GM23338 (cell line): ENCODE data around the gene LSM14A.

Source experiments
- CREB1 ChIP-seq: fragments of 250-450 bp; sonication (Bioruptor Pico); IDR thresholded peaks from 2 replicates; pipeline ENCODE4 v1.5.0; 2020; ENCODE audit warnings: low read depth, mild to moderate bottlenecking, moderate library complexity
- EZH2 ChIP-seq: fragments of 200-600 bp; sonication (generic); IDR thresholded peaks from one replicate; pipeline ENCODE4 v1.8.0; 2017; ENCODE audit warnings: antibody characterized with exemption, mild to moderate bottlenecking, low read depth; ENCODE audit not compliant: unreplicated experiment
- JUNB ChIP-seq: IDR thresholded peaks from one replicate; pipeline ENCODE4 v1.6.1; 2016; ENCODE audit warnings: antibody characterized with exemption; ENCODE audit not compliant: unreplicated experiment
- POLR2AphosphoS5 ChIP-seq: IDR thresholded peaks from 2 replicates; pipeline ENCODE4 v1.6.1; 2016; ENCODE audit warnings: antibody characterized with exemption, low read depth
- TF ChIP-seq, protein P1 (sequence below), 2 experiments: fragments of 200-600 bp in 1 of 2; sonication (generic) in 1 of 2; conservative IDR thresholded peaks; 2 replicates each; pipeline versions ENCODE4 v1.5.1 to v1.6.1; 2016 to 2017; ENCODE audit warnings: antibody characterized with exemption in 2 of 2, low read depth in 2 of 2, mild to moderate bottlenecking in 2 of 2, moderate library complexity in 1 of 2

DNA sequence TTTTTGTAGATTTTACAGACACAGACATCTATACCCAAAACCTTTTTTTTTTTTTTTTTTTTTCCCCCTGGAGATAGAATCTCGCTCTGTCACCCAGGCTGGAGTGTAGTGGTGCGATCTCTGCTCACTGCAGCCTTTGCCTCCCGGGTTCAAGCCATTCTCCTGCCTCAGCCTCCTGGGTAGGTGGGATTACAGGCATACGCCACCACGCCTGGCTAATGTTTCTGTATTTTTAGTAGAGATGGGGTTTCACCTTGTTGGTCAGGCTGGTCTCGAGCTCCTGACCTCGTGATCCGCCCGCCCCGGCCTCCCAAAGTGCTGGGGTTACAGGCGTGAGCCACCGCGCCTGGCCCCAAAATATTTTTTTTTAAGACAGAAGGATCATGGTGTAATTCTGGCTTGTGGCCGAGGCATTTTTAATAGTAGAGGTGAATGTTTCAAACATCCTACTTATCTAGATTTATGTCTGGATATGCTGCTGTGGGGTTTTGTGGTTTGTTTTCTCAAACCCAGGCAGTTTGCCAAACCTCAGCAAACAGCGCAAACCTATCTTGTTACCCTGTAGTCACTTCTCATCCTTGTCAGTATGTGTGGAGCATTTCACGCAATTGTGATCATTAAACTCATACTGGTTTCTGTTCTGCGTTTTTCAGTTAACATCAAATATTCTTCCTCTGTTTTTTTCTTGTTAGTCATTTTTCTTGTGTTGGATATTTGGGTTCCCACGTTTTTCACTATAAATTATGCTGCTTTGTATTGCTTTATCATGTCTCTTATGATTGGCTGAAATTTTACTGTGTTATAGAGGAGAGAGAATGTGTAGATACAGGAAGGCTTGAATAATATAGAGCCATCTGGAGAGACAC, 45.9 kb downstream of the LSM14A start:
- TF ChIP-seq, protein P1, sequence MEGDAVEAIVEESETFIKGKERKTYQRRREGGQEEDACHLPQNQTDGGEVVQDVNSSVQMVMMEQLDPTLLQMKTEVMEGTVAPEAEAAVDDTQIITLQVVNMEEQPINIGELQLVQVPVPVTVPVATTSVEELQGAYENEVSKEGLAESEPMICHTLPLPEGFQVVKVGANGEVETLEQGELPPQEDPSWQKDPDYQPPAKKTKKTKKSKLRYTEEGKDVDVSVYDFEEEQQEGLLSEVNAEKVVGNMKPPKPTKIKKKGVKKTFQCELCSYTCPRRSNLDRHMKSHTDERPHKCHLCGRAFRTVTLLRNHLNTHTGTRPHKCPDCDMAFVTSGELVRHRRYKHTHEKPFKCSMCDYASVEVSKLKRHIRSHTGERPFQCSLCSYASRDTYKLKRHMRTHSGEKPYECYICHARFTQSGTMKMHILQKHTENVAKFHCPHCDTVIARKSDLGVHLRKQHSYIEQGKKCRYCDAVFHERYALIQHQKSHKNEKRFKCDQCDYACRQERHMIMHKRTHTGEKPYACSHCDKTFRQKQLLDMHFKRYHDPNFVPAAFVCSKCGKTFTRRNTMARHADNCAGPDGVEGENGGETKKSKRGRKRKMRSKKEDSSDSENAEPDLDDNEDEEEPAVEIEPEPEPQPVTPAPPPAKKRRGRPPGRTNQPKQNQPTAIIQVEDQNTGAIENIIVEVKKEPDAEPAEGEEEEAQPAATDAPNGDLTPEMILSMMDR (conservative IDR thresholded peaks at IDR 0.05; ENCODE audit: low read depth in 2 of 2) = no peak
- TF ChIP-seq POLR2AphosphoS5 (no peak), CREB1 (CRISPR knock-in tag) (no peak), EZH2 (no peak), JUNB (no peak)
